Measurements from ENCODE around the gene SF3A1. TPM values are rescaled to one million over a fixed set of nuclear protein-coding genes. Genes with fewer than 3 reads are reported as not detected.

The SF3A1 gene
- total and polyA plus RNA-seq, 9 of the 15 experiments (the other 6 are each of a cell fraction or from before 2014, with no cell fraction given) = 6.7 to 228 (median 13.0) TPM

DNA sequence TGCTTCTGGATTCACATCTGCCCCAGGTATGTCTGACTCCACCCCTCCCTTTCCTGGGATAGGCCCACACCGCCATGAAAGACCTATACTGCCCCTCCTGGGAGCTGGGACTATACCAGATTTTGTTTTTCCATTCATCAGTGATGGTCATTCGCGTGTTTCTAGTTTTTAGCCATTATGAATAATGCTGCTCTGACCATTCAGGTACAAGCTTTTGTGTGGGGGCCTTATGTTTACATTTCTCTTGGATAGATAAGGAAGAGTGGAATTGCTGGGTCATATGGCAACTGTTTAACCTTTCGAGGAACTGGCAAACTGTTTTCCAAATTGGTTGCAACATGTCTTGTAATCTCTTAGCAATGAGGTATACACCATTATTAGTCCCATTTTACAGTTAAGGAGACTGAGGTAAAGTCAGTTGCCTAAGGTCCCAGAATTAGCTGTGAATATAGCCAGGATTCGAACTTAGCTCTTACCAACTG, 28.8 kb downstream of the SF3A1 start (continued):
- TF ChIP-seq, protein P1, sequence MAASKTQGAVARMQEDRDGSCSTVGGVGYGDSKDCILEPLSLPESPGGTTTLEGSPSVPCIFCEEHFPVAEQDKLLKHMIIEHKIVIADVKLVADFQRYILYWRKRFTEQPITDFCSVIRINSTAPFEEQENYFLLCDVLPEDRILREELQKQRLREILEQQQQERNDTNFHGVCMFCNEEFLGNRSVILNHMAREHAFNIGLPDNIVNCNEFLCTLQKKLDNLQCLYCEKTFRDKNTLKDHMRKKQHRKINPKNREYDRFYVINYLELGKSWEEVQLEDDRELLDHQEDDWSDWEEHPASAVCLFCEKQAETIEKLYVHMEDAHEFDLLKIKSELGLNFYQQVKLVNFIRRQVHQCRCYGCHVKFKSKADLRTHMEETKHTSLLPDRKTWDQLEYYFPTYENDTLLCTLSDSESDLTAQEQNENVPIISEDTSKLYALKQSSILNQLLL (CRISPR knock-in tag; IDR thresholded peaks at IDR 0.05; ENCODE audit: borderline replicate concordance) = no peak
- TF ChIP-seq CEBPB (tag; IDR thresholded peaks at IDR 0.05) (peak; percentile 85), ZNF444 (CRISPR knock-in tag; IDR thresholded peaks at IDR 0.05) (no peak), BDP1 (IDR thresholded peaks at IDR 0.05; ENCODE audit: insufficient read depth, insufficient read length) (no peak), HDAC2 (IDR thresholded peaks at IDR 0.05) (peak; percentile 65; the same call in 1 of the 2 replicates), RBM25 (IDR thresholded peaks at IDR 0.05; ENCODE audit: low read depth, low read length, severe bottlenecking) (peak; percentile 99), DPF2 (IDR thresholded peaks at IDR 0.05) (0 out of 2 replicates have a peak, but pooled peaks have one; percentile 8), BCOR (IDR thresholded peaks at IDR 0.05) (peak; percentile 89), MBD2 (IDR thresholded peaks at IDR 0.05; ENCODE audit: borderline replicate concordance, low read depth) (no peak), ATF7 (IDR thresholded peaks at IDR 0.05) (peak; percentile 28; the same call in 1 of the 2 replicates)
- TF ChIP-seq, protein P2, sequence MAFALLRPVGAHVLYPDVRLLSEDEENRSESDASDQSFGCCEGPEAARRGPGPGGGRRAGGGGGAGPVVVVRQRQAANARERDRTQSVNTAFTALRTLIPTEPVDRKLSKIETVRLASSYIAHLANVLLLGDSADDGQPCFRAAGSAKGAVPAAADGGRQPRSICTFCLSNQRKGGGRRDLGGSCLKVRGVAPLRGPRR (CRISPR knock-in tag; IDR thresholded peaks at IDR 0.05) = no peak
- TF ChIP-seq, protein P3, sequence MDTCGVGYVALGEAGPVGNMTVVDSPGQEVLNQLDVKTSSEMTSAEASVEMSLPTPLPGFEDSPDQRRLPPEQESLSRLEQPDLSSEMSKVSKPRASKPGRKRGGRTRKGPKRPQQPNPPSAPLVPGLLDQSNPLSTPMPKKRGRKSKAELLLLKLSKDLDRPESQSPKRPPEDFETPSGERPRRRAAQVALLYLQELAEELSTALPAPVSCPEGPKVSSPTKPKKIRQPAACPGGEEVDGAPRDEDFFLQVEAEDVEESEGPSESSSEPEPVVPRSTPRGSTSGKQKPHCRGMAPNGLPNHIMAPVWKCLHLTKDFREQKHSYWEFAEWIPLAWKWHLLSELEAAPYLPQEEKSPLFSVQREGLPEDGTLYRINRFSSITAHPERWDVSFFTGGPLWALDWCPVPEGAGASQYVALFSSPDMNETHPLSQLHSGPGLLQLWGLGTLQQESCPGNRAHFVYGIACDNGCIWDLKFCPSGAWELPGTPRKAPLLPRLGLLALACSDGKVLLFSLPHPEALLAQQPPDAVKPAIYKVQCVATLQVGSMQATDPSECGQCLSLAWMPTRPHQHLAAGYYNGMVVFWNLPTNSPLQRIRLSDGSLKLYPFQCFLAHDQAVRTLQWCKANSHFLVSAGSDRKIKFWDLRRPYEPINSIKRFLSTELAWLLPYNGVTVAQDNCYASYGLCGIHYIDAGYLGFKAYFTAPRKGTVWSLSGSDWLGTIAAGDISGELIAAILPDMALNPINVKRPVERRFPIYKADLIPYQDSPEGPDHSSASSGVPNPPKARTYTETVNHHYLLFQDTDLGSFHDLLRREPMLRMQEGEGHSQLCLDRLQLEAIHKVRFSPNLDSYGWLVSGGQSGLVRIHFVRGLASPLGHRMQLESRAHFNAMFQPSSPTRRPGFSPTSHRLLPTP (IDR thresholded peaks at IDR 0.05; ENCODE audit: borderline replicate concordance, extremely low read depth, insufficient read length) = no peak
- TF ChIP-seq, protein P4, sequence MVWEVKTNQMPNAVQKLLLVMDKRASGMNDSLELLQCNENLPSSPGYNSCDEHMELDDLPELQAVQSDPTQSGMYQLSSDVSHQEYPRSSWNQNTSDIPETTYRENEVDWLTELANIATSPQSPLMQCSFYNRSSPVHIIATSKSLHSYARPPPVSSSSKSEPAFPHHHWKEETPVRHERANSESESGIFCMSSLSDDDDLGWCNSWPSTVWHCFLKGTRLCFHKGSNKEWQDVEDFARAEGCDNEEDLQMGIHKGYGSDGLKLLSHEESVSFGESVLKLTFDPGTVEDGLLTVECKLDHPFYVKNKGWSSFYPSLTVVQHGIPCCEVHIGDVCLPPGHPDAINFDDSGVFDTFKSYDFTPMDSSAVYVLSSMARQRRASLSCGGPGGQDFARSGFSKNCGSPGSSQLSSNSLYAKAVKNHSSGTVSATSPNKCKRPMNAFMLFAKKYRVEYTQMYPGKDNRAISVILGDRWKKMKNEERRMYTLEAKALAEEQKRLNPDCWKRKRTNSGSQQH (CRISPR knock-in tag; IDR thresholded peaks at IDR 0.05) = no peak

Data from K562 (cell line).